Measurements from ENCODE around the gene VPS26C. TPM values are rescaled to one million over a fixed set of nuclear protein-coding genes. Genes with fewer than 3 reads are reported as not detected.

Gene VPS26C
- total RNA-seq, 1 experiment from 2014 or later = 58.0 TPM

DNA sequence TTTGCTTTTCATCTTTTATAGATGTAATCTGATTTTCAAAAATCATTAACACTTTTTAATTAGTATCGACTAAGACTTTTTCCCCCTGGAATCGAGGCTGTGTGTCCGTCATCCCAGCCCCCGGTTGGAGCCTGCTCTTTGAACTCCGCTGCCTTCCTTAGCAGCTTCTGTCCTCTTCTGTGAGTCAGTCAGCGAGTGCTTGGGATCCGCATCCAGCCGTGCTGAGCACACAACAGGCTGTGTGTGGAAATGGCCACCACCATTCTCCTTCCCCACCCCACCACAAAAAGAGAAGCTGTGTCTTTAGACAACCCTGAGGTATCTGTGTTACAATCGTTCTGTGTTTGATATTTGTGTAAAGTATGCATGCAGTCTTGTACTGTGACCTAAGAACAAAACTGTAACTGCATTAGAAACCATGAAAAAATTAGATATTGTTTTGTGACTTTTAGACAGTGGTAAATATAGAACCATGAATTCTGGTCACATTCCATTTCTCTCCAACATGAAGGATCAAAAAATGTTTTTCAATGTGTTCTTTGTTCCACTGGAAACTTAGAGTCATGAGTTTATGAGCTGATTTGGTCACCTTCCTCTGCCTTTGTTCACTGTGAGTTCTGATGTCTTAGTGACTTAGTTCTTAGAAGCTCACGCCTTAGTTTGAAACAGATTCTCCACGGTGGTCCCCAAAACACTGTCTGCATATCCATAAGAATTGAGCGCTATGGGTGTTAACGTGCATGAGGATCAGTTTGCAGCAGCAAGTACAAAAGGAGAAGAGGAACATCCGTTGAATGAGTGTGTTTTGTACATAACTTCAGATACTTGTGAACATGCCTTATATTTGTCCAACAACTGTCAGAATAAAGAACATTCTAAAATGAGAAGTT lies 64.7 kb downstream of the VPS26C start:
- Histone ChIP-seq H3K79me1 (ENCODE audit: insufficient read depth, low read depth, low read length, poor library complexity, severe bottlenecking) (no peaks in the 10 kb centered on the region), H2BK20ac (ENCODE audit: low read depth, low read length, poor library complexity, severe bottlenecking) (no peak overlapping the region), H3K27ac (ENCODE audit: insufficient read length, low read depth, low read length) (no peak overlapping the region), H2AK5ac (ENCODE audit: insufficient read length, low read length) (no peak overlapping the region), H4K91ac (ENCODE audit: insufficient read length, low read depth, low read length) (no peak overlapping the region), H3K14ac (ENCODE audit: insufficient read depth, low read length) (no peak overlapping the region), H3K4me2 (ENCODE audit: insufficient read depth, insufficient read length, low read length) (no peak overlapping the region), H2BK15ac (ENCODE audit: low read depth, low read length) (no peak overlapping the region), H4K5ac (ENCODE audit: insufficient read length, low read depth, low read length) (no peak overlapping the region), H3K4ac (ENCODE audit: low read depth, low read length) (no peak overlapping the region), H3T11ph (ENCODE audit: low read length) (no peak overlapping the region), H3K56ac (ENCODE audit: insufficient read length, low read depth, low read length) (no peak overlapping the region), H3K23ac (ENCODE audit: insufficient read length, low read depth, low read length) (no peak overlapping the region), H3K9ac (ENCODE audit: extremely low read depth, insufficient read length, low read length) (no peak overlapping the region), H3K27me3 (ENCODE audit: insufficient read depth, low read length) (no peaks in the 10 kb centered on the region), H3K4me1 (ENCODE audit: insufficient read depth, low read length) (0 out of 2 replicates have a peak, but pooled peaks cover 2% of the 10 kb centered on the region), H2BK12ac (ENCODE audit: insufficient read length, low read depth, low read length) (no peak overlapping the region), H3K23me2 (ENCODE audit: insufficient read length, low read depth, low read length, poor library complexity, severe bottlenecking) (no peaks in the 10 kb centered on the region), H3K9me3 (ENCODE audit: control insufficient read depth, low read depth, low read length) (no peaks in the 10 kb centered on the region), H2BK5ac (ENCODE audit: insufficient read length, low read length) (no peak overlapping the region), H3K79me2 (ENCODE audit: insufficient read depth, low read length) (no peaks in the 10 kb centered on the region), H2BK120ac (ENCODE audit: low read depth, low read length, poor library complexity, severe bottlenecking) (no peak overlapping the region), H4K8ac (replicated peaks; ENCODE audit: insufficient read length, low read depth, low read length) (no peak overlapping the region), H2AFZ (ENCODE audit: low read length) (no peak overlapping the region), H3K18ac (ENCODE audit: insufficient read length, low read depth, low read length) (no peak overlapping the region), H4K20me1 (ENCODE audit: control insufficient read depth, insufficient read depth, insufficient read length) (no peaks in the 10 kb centered on the region)
- Mint-ChIP-seq H3K27ac (peak overlapping the region in 1 of 3 experiments; percentile 33; a peak in 3 of 7 replicates), H3K27me3 (ENCODE audit: low read depth) (no peaks in the 10 kb centered on the region), H3K4me3 (no peak overlapping the region), H3K36me3 (ENCODE audit: insufficient read depth in 1 of 3, low read depth in 3 of 3) (peaks cover 7 to 19% (median 16%) of the 10 kb centered on the region in 3 experiments; a peak in 6 of 7 replicates), H3K9me3 (no peaks in the 10 kb centered on the region), H3K4me1 (peaks cover 12 to 14% of the 10 kb centered on the region in 2 experiments)
- TF ChIP-seq, protein P1, sequence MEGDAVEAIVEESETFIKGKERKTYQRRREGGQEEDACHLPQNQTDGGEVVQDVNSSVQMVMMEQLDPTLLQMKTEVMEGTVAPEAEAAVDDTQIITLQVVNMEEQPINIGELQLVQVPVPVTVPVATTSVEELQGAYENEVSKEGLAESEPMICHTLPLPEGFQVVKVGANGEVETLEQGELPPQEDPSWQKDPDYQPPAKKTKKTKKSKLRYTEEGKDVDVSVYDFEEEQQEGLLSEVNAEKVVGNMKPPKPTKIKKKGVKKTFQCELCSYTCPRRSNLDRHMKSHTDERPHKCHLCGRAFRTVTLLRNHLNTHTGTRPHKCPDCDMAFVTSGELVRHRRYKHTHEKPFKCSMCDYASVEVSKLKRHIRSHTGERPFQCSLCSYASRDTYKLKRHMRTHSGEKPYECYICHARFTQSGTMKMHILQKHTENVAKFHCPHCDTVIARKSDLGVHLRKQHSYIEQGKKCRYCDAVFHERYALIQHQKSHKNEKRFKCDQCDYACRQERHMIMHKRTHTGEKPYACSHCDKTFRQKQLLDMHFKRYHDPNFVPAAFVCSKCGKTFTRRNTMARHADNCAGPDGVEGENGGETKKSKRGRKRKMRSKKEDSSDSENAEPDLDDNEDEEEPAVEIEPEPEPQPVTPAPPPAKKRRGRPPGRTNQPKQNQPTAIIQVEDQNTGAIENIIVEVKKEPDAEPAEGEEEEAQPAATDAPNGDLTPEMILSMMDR (conservative IDR thresholded peaks at IDR 0.05) = no peak
- WGBS (ENCODE audit: extremely low coverage, insufficient read length, low lambda C conversion rate) = no CpG with 5 or more reads among the region's 14 CpGs
- DNase-seq = no peak

Measured in H9 (cell line).